GM19372 (cell line): Measurements from ENCODE around the gene MEF2D.

ENCODE experiments used
- ATAC-seq: cut with Tn5 transposase; IDR thresholded peaks from one replicate; pipeline ENCODE4 v1.9.1; 2021; ENCODE audit warnings: mild to moderate bottlenecking, low read depth, moderate library complexity; ENCODE audit not compliant: unreplicated experiment

Gene MEF2D

GRCh38 chr1:156451505-156452160, 48.9 kb downstream of the MEF2D start:
- ATAC-seq: no peak

GRCh38 chr1:156448134-156448967, 52.2 kb downstream of the MEF2D start:
- no peak for ATAC-seq

GRCh38 chr1:156445789-156446263, 54.7 kb downstream of the MEF2D start:
- ATAC-seq: no peak

GRCh38 chr1:156444407-156445001, 56.1 kb downstream of the MEF2D start:
- no peak for ATAC-seq

- no peak for ATAC-seq
Measured at GRCh38 chr1:156443286-156443685, 57.3 kb downstream of the MEF2D start.

- ATAC-seq: no peak
Measured at GRCh38 chr1:156440654-156441437, 59.7 kb downstream of the MEF2D start.

GRCh38 chr1:156439777-156440183, 60.8 kb downstream of the MEF2D start:
- no peak for ATAC-seq

GRCh38 chr1:156439036-156439776, 61.4 kb downstream of the MEF2D start:
- no peak for ATAC-seq

- ATAC-seq: no peak
Measured at GRCh38 chr1:156438278-156438987, 62.1 kb downstream of the MEF2D start.

GRCh38 chr1:156437037-156437867, 63.3 kb downstream of the MEF2D start:
- no peak for ATAC-seq

- ATAC-seq: no peak
Measured at GRCh38 chr1:156436141-156437036, 64.2 kb downstream of the MEF2D start.

- no peak for ATAC-seq
Measured at GRCh38 chr1:156435545-156436140, 64.9 kb downstream of the MEF2D start.

- ATAC-seq: no peak
Measured at GRCh38 chr1:156434989-156435544, 65.5 kb downstream of the MEF2D start.

- ATAC-seq: no peak
Measured at GRCh38 chr1:156433602-156434001, 67.0 kb downstream of the MEF2D start.

- no peak for ATAC-seq
Measured at GRCh38 chr1:156433032-156433431, 67.5 kb downstream of the MEF2D start.

GRCh38 chr1:156432669-156433018, 67.9 kb downstream of the MEF2D start:
- no peak for ATAC-seq
